Type B pancreatic cell (in vitro differentiated cells): ENCODE measurements around the gene MPHOSPH10. TPM values are rescaled to one million over a fixed set of nuclear protein-coding genes. Genes with fewer than 3 reads are reported as not detected.
"Not testable (repeated sequence)": the region's sequence is repeated elsewhere in the genome, so short reads cannot be mapped to it uniquely, and the experiment has no call there.

Experiments
- DNase-seq: peaks from one replicate; pipeline ENCODE4 v3.0.0; 2021; ENCODE audit warnings: mixed read lengths; ENCODE audit not compliant: unreplicated experiment; ENCODE audit errors: extremely low spot score
- H3K27ac Mint-ChIP-seq: 2 replicates; pipeline ENCODE4 v1.8.0; 2021; ENCODE audit warnings: mild to moderate bottlenecking, mixed read lengths
- H3K27me3 Mint-ChIP-seq: 2 replicates; pipeline ENCODE4 v1.8.0; 2021; ENCODE audit warnings: mixed read lengths
- H3K36me3 Mint-ChIP-seq: 2 replicates; pipeline ENCODE4 v1.8.0; 2021; ENCODE audit warnings: mixed read lengths
- H3K4me1 Mint-ChIP-seq: one replicate; pipeline ENCODE4 v1.8.0; 2021; ENCODE audit warnings: mixed read lengths; ENCODE audit not compliant: unreplicated experiment
- H3K4me3 Mint-ChIP-seq: 2 replicates; pipeline ENCODE4 v1.8.0; 2021; ENCODE audit warnings: mild to moderate bottlenecking, mixed read lengths
- H3K9me3 Mint-ChIP-seq: 2 replicates; pipeline ENCODE4 v1.8.0; 2021; ENCODE audit warnings: mixed read lengths
- CTCF ChIP-seq: fragments of 200-600 bp; sonication (generic); conservative IDR thresholded peaks from 2 replicates; pipeline ENCODE4 v1.5.0; 2021; ENCODE audit warnings: antibody characterized with exemption, mild to moderate bottlenecking
- total RNA-seq: library from RNA; stranded (reverse); gene quantifications from 2 replicates; pipeline ENCODE4 v1.2.1, GENCODE V29; 2021; ENCODE audit warnings: low replicate concordance

MPHOSPH10 gene
- total RNA-seq, 1 donor from 2014 or later: 41.7 TPM

GRCh38 chr2:71100195-71100964 lies 30.1 kb upstream of the MPHOSPH10 start:
- Mint-ChIP-seq H3K9me3 (peaks cover 7% of the 10 kb centered on the region), H3K4me1 (no peaks in the 10 kb centered on the region), H3K4me3 (no peak overlapping the region), H3K36me3 (no peaks in the 10 kb centered on the region), H3K27me3 (peaks cover 3% of the 10 kb centered on the region), H3K27ac (no peak overlapping the region)
- TF ChIP-seq CTCF: peak; percentile 83
- no peak for DNase-seq

GRCh38 chr2:71101656-71102055 lies 28.8 kb upstream of the MPHOSPH10 start:
- no peak for DNase-seq
- Mint-ChIP-seq H3K36me3 (no peaks in the 10 kb centered on the region), H3K9me3 (peaks cover 7% of the 10 kb centered on the region), H3K27me3 (peaks cover 3% of the 10 kb centered on the region), H3K4me1 (no peaks in the 10 kb centered on the region), H3K27ac (no peak overlapping the region), H3K4me3 (no peak overlapping the region)
- no peak for TF ChIP-seq CTCF

DNA sequence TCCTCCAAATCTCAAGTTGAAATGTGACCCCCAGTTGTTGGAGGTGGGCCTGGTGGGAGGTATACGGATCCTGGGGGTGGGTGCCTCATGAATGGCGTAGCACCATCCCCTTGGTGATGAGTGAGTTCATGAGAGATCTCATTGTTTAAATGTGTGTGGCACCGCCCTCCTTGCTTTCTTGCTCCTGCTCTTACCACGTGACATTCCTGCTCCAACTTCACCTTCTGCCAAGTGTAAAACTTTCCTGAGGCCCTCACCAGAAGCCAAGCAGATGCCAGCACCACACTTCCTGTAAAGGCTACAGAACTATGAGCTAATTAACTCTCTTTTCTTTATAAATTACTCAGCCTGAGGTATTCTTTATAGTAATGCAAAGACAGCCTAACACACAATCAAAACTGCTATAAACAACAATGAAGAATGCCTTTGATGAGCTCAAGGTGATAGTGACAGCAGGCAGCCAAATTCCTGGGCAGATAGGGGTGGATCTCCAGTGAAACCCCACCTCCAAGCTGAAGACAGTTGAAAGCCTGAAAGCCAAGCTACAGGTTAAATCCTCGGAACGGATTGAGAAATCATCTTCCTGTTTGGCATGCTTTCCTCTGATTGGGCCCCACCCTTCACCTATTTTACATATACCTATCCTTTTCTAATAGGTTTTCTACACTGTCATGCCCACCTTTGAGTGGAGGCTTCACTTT lies 27.3 kb upstream of the MPHOSPH10 start:
- Mint-ChIP-seq H3K36me3 (no peaks in the 10 kb centered on the region), H3K4me1 (no peaks in the 10 kb centered on the region), H3K27me3 (peaks cover 3% of the 10 kb centered on the region), H3K9me3 (peaks cover 7% of the 10 kb centered on the region), H3K4me3 (no peak overlapping the region), H3K27ac (peak overlapping the region; percentile 21)
- no peak for DNase-seq
- TF ChIP-seq CTCF: no peak

- Mint-ChIP-seq H3K4me3 (no peak overlapping the region), H3K9me3 (peaks cover 7% of the 10 kb centered on the region), H3K27me3 (peaks cover 3% of the 10 kb centered on the region), H3K36me3 (peaks cover 1% of the 10 kb centered on the region), H3K27ac (no peak overlapping the region), H3K4me1 (no peaks in the 10 kb centered on the region)
- TF ChIP-seq CTCF: no peak
- no peak for DNase-seq
Measured at GRCh38 chr2:71103809-71104208, 26.6 kb upstream of the MPHOSPH10 start.

DNA sequence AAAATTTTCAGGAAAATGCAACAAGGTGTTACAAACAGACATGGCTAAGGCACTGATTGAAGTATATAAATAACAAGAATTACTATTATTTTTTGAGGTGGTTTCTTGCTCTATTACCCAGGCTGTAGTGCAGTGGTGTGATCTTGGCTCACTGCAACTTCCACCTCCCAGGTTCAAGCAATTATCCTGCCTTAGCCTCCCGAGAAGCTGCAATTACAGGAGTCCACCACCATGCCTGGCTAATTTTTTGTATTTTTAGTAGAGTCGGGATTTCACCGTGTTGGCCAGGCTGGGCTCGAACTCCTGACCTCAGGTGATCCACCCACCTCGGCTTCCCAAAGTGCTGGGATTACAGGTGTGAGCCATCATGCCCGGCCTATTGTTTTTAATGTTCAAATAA lies 24.0 kb upstream of the MPHOSPH10 start:
- not testable (repeated sequence) for H3K4me3 Mint-ChIP-seq, H3K27ac Mint-ChIP-seq, H3K27me3 Mint-ChIP-seq, H3K4me1 Mint-ChIP-seq, H3K9me3 Mint-ChIP-seq, DNase-seq, H3K36me3 Mint-ChIP-seq
- TF ChIP-seq CTCF: peak; percentile 47
